Progenitor cell of endocrine pancreas (in vitro differentiated cells): ENCODE data around the gene MED9. TPM values are rescaled to one million over a fixed set of nuclear protein-coding genes. Genes with fewer than 3 reads are reported as not detected.

Experiments used
- DNase-seq: peaks from one replicate; pipeline ENCODE4 v3.0.0; 2021; ENCODE audit warnings: low spot score; ENCODE audit not compliant: unreplicated experiment
- H3K27ac Mint-ChIP-seq: 2 replicates; pipeline ENCODE4 v1.8.0; 2021; ENCODE audit warnings: mild to moderate bottlenecking, moderate library complexity, mixed read lengths
- H3K27me3 Mint-ChIP-seq: 2 replicates; pipeline ENCODE4 v1.8.0; 2021; ENCODE audit warnings: mixed read lengths
- H3K36me3 Mint-ChIP-seq: 2 replicates; pipeline ENCODE4 v1.8.0; 2022; ENCODE audit warnings: mixed read lengths; ENCODE audit not compliant: insufficient read depth
- H3K4me1 Mint-ChIP-seq: 2 replicates; pipeline ENCODE4 v1.8.0; 2021; ENCODE audit warnings: low read depth, mixed read lengths
- H3K4me3 Mint-ChIP-seq: 2 replicates; pipeline ENCODE4 v1.8.0; 2021; ENCODE audit warnings: low read depth, mild to moderate bottlenecking, moderate library complexity, mixed read lengths
- H3K9me3 Mint-ChIP-seq: 2 replicates; pipeline ENCODE4 v1.8.0; 2021; ENCODE audit warnings: low read depth, mixed read lengths
- total RNA-seq: library from RNA; stranded (reverse); gene quantifications from 2 replicates; pipeline ENCODE4 v1.2.1, GENCODE V29; 2021
- TF ChIP-seq, protein P1 (sequence below): fragments of 200-600 bp; sonication (generic); IDR thresholded peaks from one replicate; pipeline ENCODE4 v1.5.0; 2021; ENCODE audit warnings: antibody characterized with exemption, mild to moderate bottlenecking; ENCODE audit not compliant: unreplicated experiment

The MED9 gene
- total RNA-seq, 1 donor from 2014 or later: 17.0 TPM

DNA sequence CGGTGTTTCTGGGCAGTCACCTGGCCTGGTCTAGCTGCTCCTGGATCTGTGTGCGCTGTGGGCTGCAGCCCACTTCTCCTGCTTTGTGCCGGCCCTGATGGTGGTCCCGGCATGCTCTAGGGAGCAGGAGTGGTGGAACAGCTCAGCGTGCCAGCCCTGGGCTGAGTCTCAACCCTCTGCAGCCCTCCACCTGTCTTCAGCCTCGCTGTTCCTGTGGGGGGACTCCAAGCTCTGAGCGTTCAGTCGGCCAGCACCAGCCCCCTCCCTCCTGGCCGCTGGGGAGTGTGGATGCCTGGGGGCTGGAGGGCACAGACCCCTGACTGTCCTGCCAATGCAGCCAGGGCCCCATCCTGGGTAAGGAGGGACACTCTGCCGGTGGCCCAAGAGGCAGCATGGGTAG, 43.1 kb downstream of the MED9 start:
- H3K4me1 Mint-ChIP-seq: peaks cover 1% of the 10 kb centered on the region
- no peaks in the 10 kb centered on the region for H3K36me3 Mint-ChIP-seq
- TF ChIP-seq, protein P1, sequence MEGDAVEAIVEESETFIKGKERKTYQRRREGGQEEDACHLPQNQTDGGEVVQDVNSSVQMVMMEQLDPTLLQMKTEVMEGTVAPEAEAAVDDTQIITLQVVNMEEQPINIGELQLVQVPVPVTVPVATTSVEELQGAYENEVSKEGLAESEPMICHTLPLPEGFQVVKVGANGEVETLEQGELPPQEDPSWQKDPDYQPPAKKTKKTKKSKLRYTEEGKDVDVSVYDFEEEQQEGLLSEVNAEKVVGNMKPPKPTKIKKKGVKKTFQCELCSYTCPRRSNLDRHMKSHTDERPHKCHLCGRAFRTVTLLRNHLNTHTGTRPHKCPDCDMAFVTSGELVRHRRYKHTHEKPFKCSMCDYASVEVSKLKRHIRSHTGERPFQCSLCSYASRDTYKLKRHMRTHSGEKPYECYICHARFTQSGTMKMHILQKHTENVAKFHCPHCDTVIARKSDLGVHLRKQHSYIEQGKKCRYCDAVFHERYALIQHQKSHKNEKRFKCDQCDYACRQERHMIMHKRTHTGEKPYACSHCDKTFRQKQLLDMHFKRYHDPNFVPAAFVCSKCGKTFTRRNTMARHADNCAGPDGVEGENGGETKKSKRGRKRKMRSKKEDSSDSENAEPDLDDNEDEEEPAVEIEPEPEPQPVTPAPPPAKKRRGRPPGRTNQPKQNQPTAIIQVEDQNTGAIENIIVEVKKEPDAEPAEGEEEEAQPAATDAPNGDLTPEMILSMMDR: no peak
- no peaks in the 10 kb centered on the region for H3K27me3 Mint-ChIP-seq
- no peak overlapping the region for H3K4me3 Mint-ChIP-seq
- no peaks in the 10 kb centered on the region for H3K9me3 Mint-ChIP-seq
- no peak for DNase-seq
- no peak overlapping the region for H3K27ac Mint-ChIP-seq

GRCh38 chr17:17520599-17521232, 43.9 kb downstream of the MED9 start:
- H3K4me1 Mint-ChIP-seq: peaks cover 1% of the 10 kb centered on the region
- H3K9me3 Mint-ChIP-seq: no peaks in the 10 kb centered on the region
- TF ChIP-seq, protein P1: no peak
- peaks cover 3% of the 10 kb centered on the region for H3K36me3 Mint-ChIP-seq
- H3K4me3 Mint-ChIP-seq: no peak overlapping the region
- H3K27ac Mint-ChIP-seq: no peak overlapping the region
- DNase-seq: no peak
- H3K27me3 Mint-ChIP-seq: no peaks in the 10 kb centered on the region

- Mint-ChIP-seq H3K9me3 (no peaks in the 10 kb centered on the region), H3K4me3 (no peak overlapping the region), H3K36me3 (peaks cover 3% of the 10 kb centered on the region), H3K27me3 (no peaks in the 10 kb centered on the region), H3K27ac (no peak overlapping the region), H3K4me1 (peaks cover 1% of the 10 kb centered on the region)
- TF ChIP-seq, protein P1: no peak
- no peak for DNase-seq
These were observed 46.4 kb downstream of the MED9 start for GRCh38 chr17:17523001-17523730.

DNA sequence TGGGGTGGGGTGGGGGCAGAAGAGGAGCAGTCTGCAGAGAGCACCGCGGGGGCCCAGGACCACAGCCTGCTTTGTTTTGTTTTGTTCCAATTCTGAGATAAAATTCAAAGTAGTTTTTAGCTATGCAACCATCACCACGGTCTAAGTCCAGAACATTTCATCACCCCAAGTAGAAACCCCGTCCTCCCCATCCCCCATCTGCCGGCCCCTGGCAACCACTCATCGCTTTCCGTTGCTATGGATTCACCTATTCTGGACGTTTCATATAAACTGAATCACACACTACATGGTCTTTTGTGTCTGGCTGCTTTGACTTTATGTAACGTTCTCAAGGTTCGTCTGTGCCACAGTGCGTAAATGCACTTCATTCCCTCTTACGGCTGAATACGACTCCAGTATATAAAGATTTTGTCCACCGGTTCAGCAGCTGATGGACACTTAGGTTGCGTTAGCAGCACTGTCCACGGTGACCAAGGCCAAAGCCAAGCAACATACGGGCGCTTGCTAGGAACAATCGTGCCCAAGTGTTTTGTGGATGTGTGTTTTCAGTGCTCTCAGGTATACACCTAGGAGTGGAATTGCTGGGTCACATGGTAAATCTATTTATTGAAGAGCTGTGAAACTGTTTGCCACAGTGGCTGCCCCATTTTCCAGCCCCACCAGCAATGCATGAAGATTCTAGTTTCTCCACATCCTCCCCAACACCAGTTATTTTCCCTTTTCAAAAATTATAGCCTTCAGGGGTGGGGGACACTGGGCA, 47.1 kb downstream of the MED9 start:
- no peaks in the 10 kb centered on the region for H3K9me3 Mint-ChIP-seq
- H3K27me3 Mint-ChIP-seq: no peaks in the 10 kb centered on the region
- peaks cover 3% of the 10 kb centered on the region for H3K36me3 Mint-ChIP-seq
- DNase-seq: no peak
- TF ChIP-seq, protein P1: no peak
- no peak overlapping the region for H3K4me3 Mint-ChIP-seq
- peaks cover 1% of the 10 kb centered on the region for H3K4me1 Mint-ChIP-seq
- no peak overlapping the region for H3K27ac Mint-ChIP-seq

DNA sequence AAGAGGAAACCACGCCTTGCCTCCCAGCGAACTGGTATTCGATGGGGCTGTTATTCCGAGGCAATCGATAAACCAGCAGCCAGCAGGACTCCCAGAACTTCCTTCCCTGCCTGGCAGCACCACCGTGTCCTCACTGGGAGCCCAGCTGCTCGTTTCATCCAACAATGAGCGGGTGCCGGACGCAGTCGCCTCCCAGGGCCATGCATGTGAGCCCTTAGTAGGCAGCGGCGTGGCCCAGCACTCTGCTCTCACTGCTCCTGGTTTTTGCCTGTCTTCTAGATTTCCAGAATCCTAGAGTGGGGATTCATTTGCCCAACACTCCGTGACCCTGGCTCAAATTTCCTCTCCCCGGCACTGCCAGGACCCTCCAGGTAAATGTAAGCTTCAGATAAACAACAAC, 48.5 kb downstream of the MED9 start:
- DNase-seq: no peak
- H3K27me3 Mint-ChIP-seq: no peaks in the 10 kb centered on the region
- no peak overlapping the region for H3K4me3 Mint-ChIP-seq
- H3K27ac Mint-ChIP-seq: no peak overlapping the region
- H3K4me1 Mint-ChIP-seq: peaks cover 9% of the 10 kb centered on the region
- H3K36me3 Mint-ChIP-seq: peaks cover 3% of the 10 kb centered on the region
- H3K9me3 Mint-ChIP-seq: no peaks in the 10 kb centered on the region
- TF ChIP-seq, protein P1: no peak
